Neural cell (in vitro differentiated cells): ENCODE measurements around the gene CHKB. TPM values are rescaled to one million over a fixed set of nuclear protein-coding genes. Genes with fewer than 3 reads are reported as not detected.

ENCODE experiments used
- H2AFZ ChIP-seq: fragments of 200-600, 300-800 bp; sonication (generic), shearing (Covaris generic); 2 replicates; pipeline ENCODE4 v1.6.0; 2014; ENCODE audit warnings: low read depth, mild to moderate bottlenecking, antibody characterized with exemption, low read length, moderate library complexity
- H3F3A ChIP-seq: fragments of 200-600 bp; shearing (Covaris generic); 2 replicates; pipeline ENCODE4 v1.6.1; 2016; ENCODE audit warnings: mild to moderate bottlenecking, moderate library complexity, mixed read lengths, antibody characterized with exemption, low read length; ENCODE audit not compliant: insufficient read depth, poor library complexity, severe bottlenecking
- H3K27ac ChIP-seq: fragments of 200-600, 300-800 bp; sonication (generic), shearing (Covaris generic); 2 replicates; pipeline ENCODE4 v1.5.1; 2014; ENCODE audit warnings: mild to moderate bottlenecking, low read length, moderate library complexity
- H3K27me3 ChIP-seq: fragments of 300-800, 200-600 bp; sonication (generic), shearing (Covaris generic); 2 replicates; pipeline ENCODE4 v1.6.0; 2014; ENCODE audit warnings: mild to moderate bottlenecking, low read depth, low read length, moderate library complexity; ENCODE audit not compliant: insufficient read depth
- H3K36me3 ChIP-seq: fragments of 300-800, 200-600 bp; sonication (generic), shearing (Covaris generic); 2 replicates; pipeline ENCODE4 v1.5.1; 2014; ENCODE audit warnings: mild to moderate bottlenecking, antibody characterized with exemption, low read length, moderate library complexity; ENCODE audit not compliant: insufficient read depth
- H3K4me2 ChIP-seq: fragments of 300-800, 200-600 bp; sonication (generic), shearing (Covaris generic); 2 replicates; pipeline ENCODE4 v1.6.0; 2014; ENCODE audit warnings: mild to moderate bottlenecking, low read length
- H3K4me3 ChIP-seq: fragments of 300-800, 200-600 bp; sonication (generic), shearing (Covaris generic); 2 replicates; pipeline ENCODE4 v1.5.1; 2014; ENCODE audit warnings: mild to moderate bottlenecking, low read length, moderate library complexity
- H3K79me2 ChIP-seq: fragments of 200-600 bp; shearing (Covaris generic); replicated peaks from 2 replicates; pipeline ENCODE4 v1.6.0; 2014; ENCODE audit warnings: mild to moderate bottlenecking, low read length, moderate library complexity; ENCODE audit not compliant: insufficient read depth
- H3K9ac ChIP-seq: fragments of 300-800, 200-600 bp; sonication (generic), shearing (Covaris generic); 2 replicates; pipeline ENCODE4 v1.6.1; 2016; ENCODE audit warnings: mild to moderate bottlenecking, low read length, mixed read lengths
- H3K9me2 ChIP-seq: fragments of 200-600 bp; shearing (Covaris generic); 2 replicates; pipeline ENCODE4 v1.6.1; 2016; ENCODE audit warnings: mild to moderate bottlenecking, low read length, mixed read lengths; ENCODE audit not compliant: insufficient read depth
- H3K9me3 ChIP-seq: fragments of 200-600, 300-800 bp; sonication (generic), shearing (Covaris generic); 2 replicates; pipeline ENCODE4 v1.6.1; 2016; ENCODE audit warnings: mild to moderate bottlenecking, mixed run types, low read length, moderate library complexity, mixed read lengths
- H4K20me1 ChIP-seq: fragments of 200-600 bp; shearing (Covaris generic); 2 replicates; pipeline ENCODE4 v1.6.1; 2016; ENCODE audit warnings: mild to moderate bottlenecking, mixed run types; ENCODE audit not compliant: insufficient read depth
- CTCF ChIP-seq: fragments of 450-650 bp; IDR thresholded peaks from 2 replicates; pipeline ENCODE4 v1.5.1; 2014; ENCODE audit warnings: antibody characterized with exemption, mild to moderate bottlenecking, moderate library complexity; ENCODE audit not compliant: poor library complexity, severe bottlenecking
- EP300 ChIP-seq: fragments of 450-650 bp; conservative IDR thresholded peaks from 2 replicates; pipeline ENCODE4 v1.6.1; 2014; ENCODE audit warnings: antibody characterized with exemption, mild to moderate bottlenecking, moderate library complexity; ENCODE audit not compliant: poor library complexity, severe bottlenecking
- EZH2 ChIP-seq: fragments of 200-600, 300-800 bp; shearing (Covaris generic), sonication (generic); IDR thresholded peaks from 2 replicates; pipeline ENCODE4 v1.6.1; 2014; ENCODE audit warnings: antibody characterized with exemption, low read length, borderline replicate concordance, mild to moderate bottlenecking; ENCODE audit not compliant: insufficient read depth, poor library complexity, severe bottlenecking
- MXI1 ChIP-seq: fragments of 450-650 bp; conservative IDR thresholded peaks from 2 replicates; pipeline ENCODE4 v1.6.1; 2014; ENCODE audit warnings: antibody characterized with exemption, mild to moderate bottlenecking; ENCODE audit not compliant: poor library complexity, severe bottlenecking
- POLR2AphosphoS5 ChIP-seq: IDR thresholded peaks from 2 replicates; pipeline ENCODE4 v1.6.1; 2012
- RAD21 ChIP-seq: fragments of 450-650 bp; conservative IDR thresholded peaks from 2 replicates; pipeline ENCODE4 v1.6.1; 2014; ENCODE audit warnings: antibody characterized with exemption, mild to moderate bottlenecking, moderate library complexity
- SMC3 ChIP-seq: fragments of 450-650 bp; conservative IDR thresholded peaks from 2 replicates; pipeline ENCODE4 v1.6.1; 2014; ENCODE audit warnings: antibody characterized with exemption, mild to moderate bottlenecking, moderate library complexity; ENCODE audit not compliant: poor library complexity
- TAF1 ChIP-seq: IDR thresholded peaks from 2 replicates; pipeline ENCODE4 v1.6.1; 2012; ENCODE audit warnings: low read depth
- polyA plus RNA-seq: library from polyadenylated mRNA; depleted of rRNA; stranded (reverse); fragments of >200 nt; gene quantifications from 2 replicates; pipeline ENCODE4 v1.2.3, GENCODE V29; 2014
- TF ChIP-seq, protein P1 (sequence below): IDR thresholded peaks from 2 replicates; pipeline ENCODE4 v1.6.1; 2012; ENCODE audit warnings: borderline replicate concordance

CHKB gene
- polyA plus RNA-seq, 1 donor from 2014 or later = 173 TPM

DNA sequence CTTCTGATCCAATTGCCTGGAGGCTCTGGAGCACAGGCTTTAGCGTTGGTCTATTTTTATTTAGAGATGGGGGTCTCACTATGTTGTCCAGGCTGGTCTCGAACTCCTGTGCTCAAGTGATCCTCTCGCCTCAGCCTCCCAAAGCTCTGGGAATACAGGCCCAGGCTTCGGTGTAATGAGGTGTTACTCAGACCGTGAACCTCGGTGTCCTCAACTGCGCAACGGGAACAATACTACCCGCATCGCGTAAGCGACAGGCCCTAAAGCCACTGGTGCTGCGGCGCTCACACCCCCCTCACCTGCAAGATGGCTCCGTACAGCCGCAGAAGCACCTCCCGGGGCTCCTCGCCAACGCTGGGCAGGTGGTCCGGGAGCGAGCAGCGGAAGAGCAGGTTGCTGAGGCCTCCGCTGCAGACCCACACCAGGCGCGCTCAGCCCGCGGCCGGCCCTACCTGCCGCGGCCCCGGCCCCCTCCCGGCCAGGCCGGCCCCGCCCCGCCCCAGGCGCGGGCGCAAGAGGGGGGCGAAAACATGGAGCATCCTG is 628 bp downstream of the CHKB start:
- Histone ChIP-seq H3K4me2 (peak overlapping the region; percentile 80), H3K4me3 (peak overlapping the region; percentile 96), H3K9me2 (no peaks in the 10 kb centered on the region), H3K9me3 (no peaks in the 10 kb centered on the region), H3F3A (no peaks in the 10 kb centered on the region), H3K27ac (peak overlapping the region; percentile 93), H3K36me3 (no peaks in the 10 kb centered on the region), H4K20me1 (no peaks in the 10 kb centered on the region), H3K9ac (peak overlapping the region; percentile 97), H3K79me2 (peaks cover 9% of the 10 kb centered on the region), H3K27me3 (no peaks in the 10 kb centered on the region), H2AFZ (peak overlapping the region; percentile 94)
- TF ChIP-seq EP300 (no peak), POLR2AphosphoS5 (peak; percentile 14)

GRCh38 chr22:50581031-50581949 is 1.4 kb downstream of the CHKB start:
- Histone ChIP-seq H3F3A (no peaks in the 10 kb centered on the region), H3K9ac (peak overlapping the region; percentile 97), H3K27me3 (no peaks in the 10 kb centered on the region), H3K27ac (peak overlapping the region; percentile 93), H3K4me3 (peak overlapping the region; percentile 96), H3K9me3 (no peaks in the 10 kb centered on the region), H3K79me2 (peaks cover 9% of the 10 kb centered on the region), H3K36me3 (no peaks in the 10 kb centered on the region), H3K9me2 (no peaks in the 10 kb centered on the region), H3K4me2 (peak overlapping the region; percentile 80), H4K20me1 (no peaks in the 10 kb centered on the region), H2AFZ (no peak overlapping the region)
- TF ChIP-seq SMC3 (no peak), EZH2 (no peak), POLR2AphosphoS5 (no peak), EP300 (no peak), MXI1 (no peak), RAD21 (no peak), TAF1 (no peak), CTCF (no peak)
- TF ChIP-seq, protein P1, sequence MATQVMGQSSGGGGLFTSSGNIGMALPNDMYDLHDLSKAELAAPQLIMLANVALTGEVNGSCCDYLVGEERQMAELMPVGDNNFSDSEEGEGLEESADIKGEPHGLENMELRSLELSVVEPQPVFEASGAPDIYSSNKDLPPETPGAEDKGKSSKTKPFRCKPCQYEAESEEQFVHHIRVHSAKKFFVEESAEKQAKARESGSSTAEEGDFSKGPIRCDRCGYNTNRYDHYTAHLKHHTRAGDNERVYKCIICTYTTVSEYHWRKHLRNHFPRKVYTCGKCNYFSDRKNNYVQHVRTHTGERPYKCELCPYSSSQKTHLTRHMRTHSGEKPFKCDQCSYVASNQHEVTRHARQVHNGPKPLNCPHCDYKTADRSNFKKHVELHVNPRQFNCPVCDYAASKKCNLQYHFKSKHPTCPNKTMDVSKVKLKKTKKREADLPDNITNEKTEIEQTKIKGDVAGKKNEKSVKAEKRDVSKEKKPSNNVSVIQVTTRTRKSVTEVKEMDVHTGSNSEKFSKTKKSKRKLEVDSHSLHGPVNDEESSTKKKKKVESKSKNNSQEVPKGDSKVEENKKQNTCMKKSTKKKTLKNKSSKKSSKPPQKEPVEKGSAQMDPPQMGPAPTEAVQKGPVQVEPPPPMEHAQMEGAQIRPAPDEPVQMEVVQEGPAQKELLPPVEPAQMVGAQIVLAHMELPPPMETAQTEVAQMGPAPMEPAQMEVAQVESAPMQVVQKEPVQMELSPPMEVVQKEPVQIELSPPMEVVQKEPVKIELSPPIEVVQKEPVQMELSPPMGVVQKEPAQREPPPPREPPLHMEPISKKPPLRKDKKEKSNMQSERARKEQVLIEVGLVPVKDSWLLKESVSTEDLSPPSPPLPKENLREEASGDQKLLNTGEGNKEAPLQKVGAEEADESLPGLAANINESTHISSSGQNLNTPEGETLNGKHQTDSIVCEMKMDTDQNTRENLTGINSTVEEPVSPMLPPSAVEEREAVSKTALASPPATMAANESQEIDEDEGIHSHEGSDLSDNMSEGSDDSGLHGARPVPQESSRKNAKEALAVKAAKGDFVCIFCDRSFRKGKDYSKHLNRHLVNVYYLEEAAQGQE = no peak
